ENCODE data around the gene ROBO4. TPM values are rescaled to one million over a fixed set of nuclear protein-coding genes. Genes with fewer than 3 reads are reported as not detected.

ROBO4 gene
- total RNA-seq, 1 experiment from 2014 or later: not detected

- TF ChIP-seq REST (IDR thresholded peaks at IDR 0.05; ENCODE audit: low read depth): no peak
Measured at GRCh38 chr11:124843616-124843910, 54.1 kb downstream of the ROBO4 start (continued).

GRCh38 chr11:124842305-124842704 is 55.4 kb downstream of the ROBO4 start:
- Histone ChIP-seq H3K79me2 (ENCODE audit: insufficient read depth, low read length) (no peaks in the 10 kb centered on the region), H3K9me3 (ENCODE audit: control insufficient read depth in 1 of 2, insufficient read depth in 1 of 2, low read depth in 1 of 2, low read length in 2 of 2) (no peaks in the 10 kb centered on the region), H3K4me1 (ENCODE audit: control insufficient read depth in 1 of 2, insufficient read depth in 2 of 2, low read length in 2 of 2) (peaks cover 0 to 1% of the 10 kb centered on the region in 2 experiments; a peak in 3 of 4 replicates), H3K27me3 (ENCODE audit: insufficient read depth, low read length) (peaks cover 40% of the 10 kb centered on the region), H4K20me1 (ENCODE audit: insufficient read depth) (no peaks in the 10 kb centered on the region), H3K9me2 (ENCODE audit: insufficient read depth) (no peaks in the 10 kb centered on the region), H3K36me3 (ENCODE audit: control insufficient read depth in 1 of 2, insufficient read depth in 2 of 2, low read length in 2 of 2) (no peaks in the 10 kb centered on the region), H3K27ac (ENCODE audit: low read depth, low read length) (no peak overlapping the region), H2AFZ (ENCODE audit: low read depth, low read length, poor library complexity, severe bottlenecking) (no peak overlapping the region), H3K4me2 (ENCODE audit: low read length) (no peak overlapping the region), H3K9ac (ENCODE audit: low read length) (no peak overlapping the region), H3K4me3 (replicated peaks in 1 of 2; ENCODE audit: low read depth in 1 of 2, low read length in 2 of 2) (no peak overlapping the region)
- no TSS peak for BruUV-seq (replicated peaks)
- POLR2A ChIA-PET: no interaction called here
- ATAC-seq (no peak), DNase-seq (ENCODE audit: low read depth, low spot score) (no peak)
- RAD21 ChIA-PET (ENCODE audit: low non-redundant PET in 1 of 2, low total read pairs in 2 of 2, uncharacterized antibody in 2 of 2, unreplicated experiment in 2 of 2): no interaction called here
- CTCF ChIA-PET: interaction anchor here (1.1 kb wide), 1 partner anchor 34 kb away, joined by 5 read pairs; no protein-coding TSS in a partner anchor
- TF ChIP-seq ZNF274 (IDR thresholded peaks at IDR 0.05; ENCODE audit: low read depth, low read length): no peak
- intact Hi-C loops (cut with micrococcal nuclease): no loop called here

GRCh38 chr11:124841840-124842239 is 55.8 kb downstream of the ROBO4 start:
- Histone ChIP-seq H4K20me1 (ENCODE audit: insufficient read depth) (no peaks in the 10 kb centered on the region), H3K4me1 (ENCODE audit: control insufficient read depth in 1 of 2, insufficient read depth in 2 of 2, low read length in 2 of 2) (peaks cover 2 to 4% of the 10 kb centered on the region in 2 experiments; a peak in 3 of 4 replicates), H2AFZ (ENCODE audit: low read depth, low read length, poor library complexity, severe bottlenecking) (no peak overlapping the region), H3K4me2 (ENCODE audit: low read length) (no peak overlapping the region), H3K27me3 (ENCODE audit: insufficient read depth, low read length) (peaks cover 38% of the 10 kb centered on the region), H3K9me3 (ENCODE audit: control insufficient read depth in 1 of 2, insufficient read depth in 1 of 2, low read depth in 1 of 2, low read length in 2 of 2) (no peaks in the 10 kb centered on the region), H3K9ac (ENCODE audit: low read length) (no peak overlapping the region), H3K36me3 (ENCODE audit: control insufficient read depth in 1 of 2, insufficient read depth in 2 of 2, low read length in 2 of 2) (no peaks in the 10 kb centered on the region), H3K79me2 (ENCODE audit: insufficient read depth, low read length) (no peaks in the 10 kb centered on the region), H3K9me2 (ENCODE audit: insufficient read depth) (no peaks in the 10 kb centered on the region), H3K27ac (ENCODE audit: low read depth, low read length) (no peak overlapping the region), H3K4me3 (replicated peaks in 1 of 2; ENCODE audit: low read depth in 1 of 2, low read length in 2 of 2) (no peak overlapping the region)
- BruUV-seq (replicated peaks): no TSS peak
- RAD21 ChIA-PET (ENCODE audit: low non-redundant PET in 1 of 2, low total read pairs in 2 of 2, uncharacterized antibody in 2 of 2, unreplicated experiment in 2 of 2): no interaction called here
- ATAC-seq: no peak
- no peak for TF ChIP-seq ZBTB33 (IDR thresholded peaks at IDR 0.05; ENCODE audit: extremely low read depth, insufficient replicate concordance, low read length)
- TF ChIP-seq ATF3 (IDR thresholded peaks at IDR 0.05): no peak
- TF ChIP-seq SP1 (IDR thresholded peaks at IDR 0.05; ENCODE audit: low read depth): no peak
- no peak for TF ChIP-seq RAD21 (IDR thresholded peaks at IDR 0.05; ENCODE audit: low read depth)
- TF ChIP-seq ZNF274 (IDR thresholded peaks at IDR 0.05; ENCODE audit: low read depth, low read length): no peak
- no peak for TF ChIP-seq EGR1 (IDR thresholded peaks at IDR 0.05; ENCODE audit: low read depth)
- POLR2A ChIA-PET: no interaction called here
- no peak for DNase-seq (ENCODE audit: low read depth, low spot score)
- CTCF ChIA-PET: interaction anchor here (1.1 kb wide), 1 partner anchor 35 kb away, joined by 5 read pairs; no protein-coding TSS in a partner anchor
- intact Hi-C loops (cut with micrococcal nuclease): no loop called here

All from HCT116 (cell line).